GM12875 (cell line): ENCODE data around the gene ARL5B.

Experiments
- H3K4me3 ChIP-seq: one replicate; pipeline ENCODE4 v1.5.1; 2011; ENCODE audit warnings: low read depth, low read length, control low read depth
- CTCF ChIP-seq: IDR thresholded peaks from 2 replicates; pipeline ENCODE4 v1.5.1; 2011; ENCODE audit warnings: low read depth, mild to moderate bottlenecking, control low read depth, inconsistent platforms, low read length, moderate library complexity, borderline replicate concordance; ENCODE audit not compliant: insufficient read depth

ARL5B gene

GRCh38 chr10:18650404-18650997 is 8.7 kb upstream of the ARL5B start:
- peak overlapping the region; percentile 67 for H3K4me3 ChIP-seq
- no peak for TF ChIP-seq CTCF

GRCh38 chr10:18651324-18652007 is 7.8 kb upstream of the ARL5B start, which contains the start of gene NSUN6:
Gene NSUN6, minus strand, starts transcription at chr10:18651587. Its CDS starts 384 bp downstream, at chr10:18651203.
- peak within 1 kb of the TSS; percentile 67 for H3K4me3 ChIP-seq
- no peak for TF ChIP-seq CTCF

GRCh38 chr10:18653112-18653511 is 6.1 kb upstream of the ARL5B start:
- no peak for TF ChIP-seq CTCF
- no peak overlapping the region for H3K4me3 ChIP-seq

GRCh38 chr10:18656724-18657123 is 2.5 kb upstream of the ARL5B start:
- no peak overlapping the region for H3K4me3 ChIP-seq
- no peak for TF ChIP-seq CTCF

- TF ChIP-seq CTCF, result no peak
- H3K4me3 ChIP-seq, result peak overlapping the region; percentile 83
Measured at GRCh38 chr10:18658271-18659124, 733 bp upstream of the ARL5B start.

- TF ChIP-seq CTCF, result no peak
- H3K4me3 ChIP-seq, result peak overlapping the region; percentile 83
Measured at GRCh38 chr10:18659819-18660535, 746 bp downstream of the ARL5B start.
